Esophagus muscularis mucosa (tissue), 4 donors: ENCODE measurements around the gene TUBB4A. TPM values are rescaled to one million over a fixed set of nuclear protein-coding genes. Genes with fewer than 3 reads are reported as not detected.
A peak's percentile ranks its signal among the peaks of the same experiment; 100 is the strongest.

Source experiments
- DNase-seq: peaks from one replicate; pipeline ENCODE4 v3.0.0-alpha.2; 2017; ENCODE audit errors: extremely low spot score
- H3K27ac ChIP-seq, 4 donors: fragments of 200-600 bp; sonication (generic); replicated peaks in 1 of 4; 1 replicate in 3 of 4; 2 replicates in 1 of 4; pipeline ENCODE4 v1.5.1; 2016 to 2019; ENCODE audit warnings: mild to moderate bottlenecking in 1 of 4
- H3K27me3 ChIP-seq, 4 donors: fragments of 200-600 bp; sonication (generic); one replicate each; pipeline versions ENCODE4 v1.5.1 to v1.6.0; 2016 to 2019
- H3K36me3 ChIP-seq, 4 donors: fragments of 200-600 bp; sonication (generic); one replicate each; pipeline ENCODE4 v1.5.1; 2016 to 2019
- H3K4me1 ChIP-seq, 4 donors: fragments of 200-600 bp; sonication (generic); one replicate each; pipeline ENCODE4 v1.5.1; 2016 to 2019
- H3K4me3 ChIP-seq, 4 donors: fragments of 200-600 bp; sonication (generic); 1 replicate in 2 of 4; 2 replicates in 2 of 4; pipeline ENCODE4 v1.5.1; 2016 to 2019; ENCODE audit warnings: mild to moderate bottlenecking in 4 of 4, moderate library complexity in 1 of 4
- H3K9me3 ChIP-seq, 4 donors: fragments of 200-600 bp; sonication (generic); 1 replicate in 3 of 4; 2 replicates in 1 of 4; pipeline ENCODE4 v1.5.1; 2016 to 2019
- CTCF ChIP-seq, 3 experiments: fragments of 200-600 bp in 2 of 3; fragments of 450-650 bp in 1 of 3; sonication (generic) in 2 of 3; IDR thresholded peaks; one replicate each; pipeline ENCODE4 v1.5.1; 2017 to 2019; ENCODE audit warnings: antibody characterized with exemption in 3 of 3, mild to moderate bottlenecking in 2 of 3, moderate library complexity in 1 of 3
- EP300 ChIP-seq: sonication (generic); formaldehyde crosslinking; IDR thresholded peaks from one replicate; pipeline ENCODE4 v1.6.1; 2017; ENCODE audit warnings: antibody characterized with exemption
- POLR2A ChIP-seq: fragments of 450-650 bp; IDR thresholded peaks from one replicate; pipeline ENCODE4 v1.6.1; 2017; ENCODE audit warnings: antibody characterized with exemption, moderate library complexity, mild to moderate bottlenecking, low read depth
- POLR2AphosphoS5 ChIP-seq, 2 donors: sonication (generic); formaldehyde crosslinking; IDR thresholded peaks; one replicate each; pipeline ENCODE4 v1.6.1; 2017; ENCODE audit warnings: antibody characterized with exemption in 2 of 2
- WGBS: methylation state at CpG from one replicate; pipeline ENCODE4 v1.1.5; 2018; 5-methylcytosine and 5-hydroxymethylcytosine counted together
- intact Hi-C: fragments of 100-400 bp; cut with DNase I; formaldehyde crosslinking; loops from one replicate; pipeline ENCODE4 v1.15.1; 2023
- total RNA-seq, 4 donors: library from RNA; depleted of rRNA; stranded (reverse); fragments of >200 nt; gene quantifications; one replicate each; pipeline versions ENCODE4 v1.1.0 to v1.2.1, GENCODE V29; 2016

TUBB4A gene
- total RNA-seq, 4 donors from 2014 or later, result 1.7 to 4.7 (median 3.4) TPM

DNA sequence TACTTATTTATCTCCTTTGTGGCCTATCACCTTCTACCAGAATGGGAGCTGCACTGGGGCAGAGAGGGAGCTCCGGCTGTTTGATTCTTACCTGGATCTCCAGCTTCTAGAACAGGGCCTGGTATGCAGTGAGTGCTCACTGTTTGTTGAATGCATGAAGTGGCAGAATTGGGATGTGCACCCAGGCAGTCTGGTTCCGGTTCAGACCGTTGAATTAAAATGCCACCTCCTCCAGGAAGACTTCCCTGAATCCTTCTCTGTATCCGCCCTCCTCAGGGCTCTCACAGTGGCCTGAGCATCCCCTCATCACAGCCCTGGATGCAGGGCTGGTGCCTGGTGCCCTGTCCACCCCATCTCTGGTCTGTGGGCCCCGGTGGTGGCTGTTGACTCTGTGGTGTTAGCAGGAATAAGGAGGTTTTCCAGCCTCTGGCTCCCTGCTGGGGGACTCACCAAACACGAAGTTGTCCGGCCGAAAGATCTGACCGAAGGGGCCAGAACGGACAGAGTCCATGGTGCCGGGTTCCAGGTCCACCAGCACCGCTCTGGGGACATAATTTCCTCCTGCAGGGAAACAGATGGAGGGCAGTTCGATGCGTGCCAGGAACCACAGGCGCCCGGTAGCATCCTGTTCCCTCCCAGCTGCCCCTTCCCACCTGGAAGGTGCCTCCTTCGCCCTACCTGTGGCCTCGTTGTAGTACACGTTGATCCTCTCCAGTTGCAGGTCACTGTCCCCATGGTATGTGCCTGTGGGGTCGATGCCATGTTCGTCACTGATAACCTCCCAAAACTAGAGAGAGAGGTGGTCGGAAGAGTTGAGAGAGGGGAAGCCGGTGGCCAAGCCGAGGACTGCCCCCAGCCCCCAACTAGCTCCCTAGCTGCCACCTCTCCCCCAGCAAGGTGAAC lies 1.0 kb downstream of the TUBB4A start:
- intact Hi-C loops, result no loop called here
- peak overlapping the region; percentile 46 to 54 (median 47) for H3K4me3 ChIP-seq
- H3K9me3 ChIP-seq, result no peaks in the 10 kb centered on the region
- H3K27ac ChIP-seq, result no peak overlapping the region
- peaks cover 11 to 16% (median 15%) of the 10 kb centered on the region in 4 donors for H3K4me1 ChIP-seq
- H3K27me3 ChIP-seq, result peaks cover 0 to 70% (median 24%) of the 10 kb centered on the region in 4 donors
- 50% methylated on average over 5 of the region's 24 CpGs for WGBS
- TF ChIP-seq EP300 (no peak), CTCF (IDR thresholded peaks at IDR 0.05) (no peak), POLR2AphosphoS5 (IDR thresholded peaks at IDR 0.05) (no peak), POLR2A (no peak)
- no peak for DNase-seq
- no peaks in the 10 kb centered on the region for H3K36me3 ChIP-seq

DNA sequence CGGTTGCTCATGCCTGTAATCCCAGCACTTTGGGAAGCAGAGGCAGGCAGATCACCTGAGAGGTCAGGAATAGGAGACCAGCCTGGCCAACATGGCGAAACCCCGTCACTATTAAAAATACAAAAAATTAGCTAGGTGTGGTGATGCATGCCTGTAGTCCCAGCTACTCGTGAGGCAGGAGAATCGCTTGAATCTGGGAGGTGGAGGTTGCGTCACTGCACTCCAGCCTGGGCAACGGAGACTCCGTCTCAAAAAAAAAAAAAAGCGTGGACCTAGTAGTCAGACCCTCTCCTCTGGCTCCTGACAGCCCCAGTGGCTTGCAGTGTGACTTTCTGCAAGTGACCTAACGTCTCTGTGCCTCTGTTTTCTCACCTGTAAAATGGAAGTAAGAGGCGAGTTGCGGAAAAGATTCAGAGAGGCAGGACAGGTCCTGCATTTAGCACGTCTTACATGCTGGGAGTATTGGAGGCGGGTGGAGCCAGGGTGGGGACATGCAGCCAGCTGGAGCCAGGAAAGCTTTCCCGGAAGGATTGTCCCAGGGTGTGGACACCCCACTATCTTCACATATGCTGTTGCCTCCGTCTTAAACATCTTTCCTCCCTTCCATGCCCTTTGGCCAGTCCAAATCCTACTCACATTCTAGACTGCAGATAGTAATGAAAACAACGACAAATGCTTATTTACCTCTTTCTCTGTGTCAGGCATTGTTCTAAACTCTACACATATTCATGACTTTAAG lies 2.9 kb downstream of the TUBB4A start:
- peaks cover 0 to 62% (median 24%) of the 10 kb centered on the region in 4 donors for H3K27me3 ChIP-seq
- WGBS, result 74% methylated on average over 17 of the region's 17 CpGs

GRCh38 chr19:6498294-6499036 lies 3.6 kb downstream of the TUBB4A start:
- no peak overlapping the region for H3K27ac ChIP-seq

More for the DNA sequence above, 2.9 kb downstream of the TUBB4A start:
- Histone ChIP-seq H3K36me3 (no peaks in the 10 kb centered on the region), H3K4me1 (peaks cover 11 to 16% (median 15%) of the 10 kb centered on the region in 4 donors), H3K27ac (no peak overlapping the region), H3K4me3 (no peak overlapping the region), H3K9me3 (no peaks in the 10 kb centered on the region)
- DNase-seq, result no peak
- no peak for TF ChIP-seq EP300
- no peak for TF ChIP-seq POLR2AphosphoS5 (IDR thresholded peaks at IDR 0.05)
- no peak for TF ChIP-seq CTCF (IDR thresholded peaks at IDR 0.05)
- no peak for TF ChIP-seq POLR2A
- intact Hi-C loops, result no loop called here

More at GRCh38 chr19:6498294-6499036, 3.6 kb downstream of the TUBB4A start:
- no peak for DNase-seq
- Histone ChIP-seq H3K27me3 (peaks cover 0 to 62% (median 24%) of the 10 kb centered on the region in 4 donors), H3K9me3 (no peaks in the 10 kb centered on the region), H3K36me3 (no peaks in the 10 kb centered on the region), H3K4me1 (peaks cover 11 to 16% (median 15%) of the 10 kb centered on the region in 4 donors), H3K4me3 (no peak overlapping the region)
- intact Hi-C loops, result no loop called here
- TF ChIP-seq POLR2AphosphoS5 (IDR thresholded peaks at IDR 0.05) (no peak), EP300 (no peak), POLR2A (no peak), CTCF (IDR thresholded peaks at IDR 0.05) (no peak)
- WGBS, result 67% methylated on average over 5 of the region's 7 CpGs
